ENCODE data around the gene CFAP46.

The CFAP46 gene

DNA sequence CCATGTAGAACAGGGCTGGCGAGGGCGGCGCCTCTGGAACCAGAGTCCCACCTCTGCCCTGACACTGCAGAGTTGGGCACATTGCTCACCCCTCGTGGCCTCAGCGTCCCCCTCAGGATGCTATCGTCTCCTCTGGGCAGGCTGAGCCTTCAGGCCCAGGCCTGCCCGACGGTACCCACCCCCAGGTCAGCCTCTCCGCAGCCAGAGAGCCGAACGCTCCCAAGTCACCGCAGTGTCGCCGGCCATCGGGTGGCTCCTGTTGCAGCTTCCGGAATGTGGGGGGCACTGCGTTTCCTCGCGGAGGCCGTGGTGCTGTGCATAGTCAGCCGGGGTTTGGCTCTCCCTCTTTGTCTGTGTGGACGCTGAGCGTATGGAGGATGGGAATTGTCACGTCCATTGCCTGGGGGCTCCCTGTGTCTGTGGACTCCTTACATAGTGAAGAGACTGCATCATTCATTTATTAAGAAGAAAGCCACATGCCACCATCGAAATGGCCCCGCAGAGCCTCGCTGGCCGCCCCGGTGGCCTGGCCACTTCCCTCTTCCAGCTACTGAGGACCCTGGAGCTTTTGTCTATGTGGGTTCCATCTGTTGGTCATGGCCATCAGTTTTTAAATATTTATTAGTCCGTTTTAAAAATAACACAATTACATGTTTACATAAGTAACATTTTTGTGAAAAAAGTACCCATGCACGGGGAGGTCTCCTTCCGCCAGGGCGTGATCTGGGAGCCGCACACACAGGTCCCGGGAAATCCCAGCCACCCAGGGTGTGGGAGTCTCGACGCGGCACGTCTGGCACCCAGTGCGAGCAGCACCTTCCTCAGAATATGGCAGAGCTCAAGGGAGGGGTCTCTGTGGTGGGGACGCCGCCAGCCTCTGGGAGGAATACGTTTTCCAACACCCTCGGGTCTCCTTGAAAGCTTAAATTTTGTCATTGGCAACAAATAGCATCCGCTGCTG, 172.0 kb downstream of the CFAP46 start:
- DNase-seq (ENCODE audit: low spot score): no peak

- no peak for DNase-seq (ENCODE audit: low spot score)
Observed at GRCh38 chr10:132768346-132769248, 173.8 kb downstream of the CFAP46 start.

- DNase-seq (ENCODE audit: low spot score): no peak
Observed at GRCh38 chr10:132766291-132766690, 176.1 kb downstream of the CFAP46 start.

GRCh38 chr10:132765435-132765834, 176.9 kb downstream of the CFAP46 start:
- DNase-seq (ENCODE audit: low spot score): no peak

DNA sequence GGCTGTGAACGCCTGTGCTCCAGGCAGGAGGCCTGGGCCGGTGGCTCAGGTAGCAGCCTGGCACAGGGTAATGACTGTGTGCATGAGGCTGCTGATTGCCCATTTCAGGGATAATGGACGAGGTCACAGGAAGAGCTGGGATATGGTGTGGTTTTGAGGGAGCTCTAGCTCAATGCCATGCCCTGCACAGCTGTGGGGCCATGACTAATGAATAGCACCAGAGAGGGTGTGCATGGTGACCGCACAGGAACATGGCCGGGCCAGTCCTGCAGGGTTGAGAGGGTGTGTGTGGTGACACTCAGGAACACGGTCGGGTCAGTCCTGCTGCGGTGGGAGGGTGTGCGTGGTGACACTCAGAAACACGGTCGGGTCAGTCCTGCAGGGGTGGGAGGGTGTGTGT, 178.3 kb downstream of the CFAP46 start:
- no peak for DNase-seq (ENCODE audit: low spot score)

DNA sequence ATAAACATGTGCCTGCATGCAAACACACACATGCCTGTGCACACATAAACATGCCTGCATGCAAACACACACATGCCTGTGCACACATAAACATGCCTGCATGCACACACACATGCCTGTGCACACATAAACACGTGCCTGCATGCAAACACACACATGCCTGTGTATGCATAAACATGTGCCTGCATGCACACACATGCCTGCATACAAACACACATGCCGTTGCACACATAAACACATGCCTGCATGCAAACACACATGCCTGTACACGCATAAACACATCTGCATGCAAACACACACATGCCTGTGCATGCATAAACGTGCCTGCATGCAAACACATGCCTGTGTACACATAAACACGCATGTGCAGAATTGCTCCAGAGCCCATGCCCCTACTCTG, 178.8 kb downstream of the CFAP46 start:
- no peak for DNase-seq (ENCODE audit: low spot score)

GRCh38 chr10:132762267-132762666, 180.1 kb downstream of the CFAP46 start:
- DNase-seq (ENCODE audit: low spot score): no peak

- DNase-seq (ENCODE audit: low spot score): no peak
Observed at GRCh38 chr10:132761395-132762060, 180.8 kb downstream of the CFAP46 start.

GRCh38 chr10:132758865-132759264, 183.5 kb downstream of the CFAP46 start:
- no peak for DNase-seq (ENCODE audit: low spot score)
